ENCODE measurements around the gene SEC11A. TPM values are rescaled to one million over a fixed set of nuclear protein-coding genes. Genes with fewer than 3 reads are reported as not detected.

Gene SEC11A
- total RNA-seq, 2 donors from 2014 or later = 79.7 to 81.2 TPM

- H3K27me3 ChIP-seq = no peaks in the 10 kb centered on the region
- H3K4me3 ChIP-seq = no peak overlapping the region
- TF ChIP-seq, protein P1, sequence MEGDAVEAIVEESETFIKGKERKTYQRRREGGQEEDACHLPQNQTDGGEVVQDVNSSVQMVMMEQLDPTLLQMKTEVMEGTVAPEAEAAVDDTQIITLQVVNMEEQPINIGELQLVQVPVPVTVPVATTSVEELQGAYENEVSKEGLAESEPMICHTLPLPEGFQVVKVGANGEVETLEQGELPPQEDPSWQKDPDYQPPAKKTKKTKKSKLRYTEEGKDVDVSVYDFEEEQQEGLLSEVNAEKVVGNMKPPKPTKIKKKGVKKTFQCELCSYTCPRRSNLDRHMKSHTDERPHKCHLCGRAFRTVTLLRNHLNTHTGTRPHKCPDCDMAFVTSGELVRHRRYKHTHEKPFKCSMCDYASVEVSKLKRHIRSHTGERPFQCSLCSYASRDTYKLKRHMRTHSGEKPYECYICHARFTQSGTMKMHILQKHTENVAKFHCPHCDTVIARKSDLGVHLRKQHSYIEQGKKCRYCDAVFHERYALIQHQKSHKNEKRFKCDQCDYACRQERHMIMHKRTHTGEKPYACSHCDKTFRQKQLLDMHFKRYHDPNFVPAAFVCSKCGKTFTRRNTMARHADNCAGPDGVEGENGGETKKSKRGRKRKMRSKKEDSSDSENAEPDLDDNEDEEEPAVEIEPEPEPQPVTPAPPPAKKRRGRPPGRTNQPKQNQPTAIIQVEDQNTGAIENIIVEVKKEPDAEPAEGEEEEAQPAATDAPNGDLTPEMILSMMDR (IDR thresholded peaks at IDR 0.05) = no peak
- peaks cover 21% of the 10 kb centered on the region for H3K36me3 ChIP-seq
- peaks cover 4 to 22% of the 10 kb centered on the region in 2 donors for H3K9me3 ChIP-seq
- H3K27ac ChIP-seq = no peak overlapping the region
- peaks cover 0 to 2% of the 10 kb centered on the region in 2 donors for H3K4me1 ChIP-seq
- DNase-seq (ENCODE audit: low spot score) = no peak
These were observed 94.5 kb downstream of the SEC11A start for GRCh38 chr15:84621358-84621979.

- Histone ChIP-seq H3K27me3 (no peaks in the 10 kb centered on the region), H3K27ac (no peak overlapping the region)
- TF ChIP-seq, protein P1 (IDR thresholded peaks at IDR 0.05) = no peak
These were observed 95.3 kb downstream of the SEC11A start for GRCh38 chr15:84620626-84621025.

More at GRCh38 chr15:84620626-84621025, 95.3 kb downstream of the SEC11A start:
- H3K4me3 ChIP-seq = no peak overlapping the region
- DNase-seq (ENCODE audit: low spot score) = no peak
- H3K9me3 ChIP-seq = peaks cover 4 to 22% of the 10 kb centered on the region in 2 donors
- H3K4me1 ChIP-seq = peaks cover 0 to 7% of the 10 kb centered on the region in 2 donors
- H3K36me3 ChIP-seq = peaks cover 21% of the 10 kb centered on the region

Other genes starting within 250 kb of the SEC11A start
- gene ZSCAN2, start 115.1 kb downstream of the SEC11A start, total RNA-seq = 1 to 10 TPM; 4.9 to 5.6 TPM
- 10 to 100 TPM in 1 of 2 donors, 1 to 10 TPM in 1; 5.3 to 12.0 TPM for gene WDR73, start 61.9 kb downstream of the SEC11A start, total RNA-seq
- 1 to 10 TPM; 1.0 to 6.3 TPM for gene NMB, start 57.9 kb downstream of the SEC11A start, total RNA-seq
- 10 to 100 TPM in 1 of 2 donors, 1 to 10 TPM in 1; 9.7 to 18.4 TPM for gene ZNF592, start 32.5 kb upstream of the SEC11A start, total RNA-seq
- gene ALPK3, start 101.2 kb upstream of the SEC11A start, total RNA-seq = 10 to 100 TPM; 51.0 to 99.0 TPM
- gene SLC28A1, start 168.5 kb upstream of the SEC11A start, total RNA-seq = under 1 TPM in 1 of 2 donors, not detected in 1; 0.12 TPM